DOHH2 (cell line): ENCODE data around the gene PLLP.

ENCODE experiments used
- H3F3A ChIP-seq: fragments of 200-600 bp; sonication (generic), shearing (Covaris generic); 2 replicates; pipeline ENCODE4 v1.6.0; 2016; ENCODE audit warnings: antibody characterized with exemption, mild to moderate bottlenecking; ENCODE audit not compliant: control insufficient read depth, insufficient read depth
- H3K27ac ChIP-seq: fragments of 200-600 bp; sonication (generic); 2 replicates; pipeline ENCODE4 v1.5.1; 2014; ENCODE audit warnings: low read depth, mild to moderate bottlenecking, low read length, moderate library complexity
- H3K27me3 ChIP-seq: fragments of 200-600 bp; sonication (generic); 2 replicates; pipeline ENCODE4 v1.6.1; 2014; ENCODE audit warnings: mild to moderate bottlenecking, low read length, mixed read lengths; ENCODE audit not compliant: control insufficient read depth
- H3K36me3 ChIP-seq: fragments of 200-600 bp; sonication (generic); 2 replicates; pipeline ENCODE4 v1.6.1; 2014; ENCODE audit warnings: mild to moderate bottlenecking, low read length, moderate library complexity, mixed read lengths; ENCODE audit not compliant: control insufficient read depth
- H3K4me1 ChIP-seq: fragments of 200-600 bp; sonication (generic); 2 replicates; pipeline ENCODE4 v1.6.1; 2014; ENCODE audit warnings: mild to moderate bottlenecking, low read length, mixed read lengths; ENCODE audit not compliant: control insufficient read depth
- H3K4me2 ChIP-seq: fragments of 200-600 bp; sonication (generic); 2 replicates; pipeline ENCODE4 v1.6.0; 2014; ENCODE audit warnings: mild to moderate bottlenecking, low read length, moderate library complexity
- H3K4me3 ChIP-seq: fragments of 200-600 bp; sonication (generic); 2 replicates; pipeline ENCODE4 v1.5.1; 2014; ENCODE audit warnings: mild to moderate bottlenecking, low read length, mixed read lengths
- H3K79me2 ChIP-seq: fragments of 200-600 bp; sonication (generic); 2 replicates; pipeline ENCODE4 v1.6.1; 2014; ENCODE audit warnings: mild to moderate bottlenecking, low read length, mixed read lengths; ENCODE audit not compliant: control insufficient read depth
- H3K9me2 ChIP-seq: fragments of 200-600 bp; sonication (generic); replicated peaks from 2 replicates; pipeline ENCODE4 v1.6.1; 2014; ENCODE audit warnings: mild to moderate bottlenecking, low read length, mixed read lengths; ENCODE audit not compliant: control insufficient read depth
- H3K9me3 ChIP-seq: fragments of 200-600 bp; sonication (generic); 2 replicates; pipeline ENCODE4 v1.6.1; 2014; ENCODE audit warnings: antibody characterized with exemption, low read length, mixed read lengths; ENCODE audit not compliant: control insufficient read depth, insufficient read depth
- H4K20me1 ChIP-seq: fragments of 200-600 bp; sonication (generic); 2 replicates; pipeline ENCODE4 v1.6.0; 2014; ENCODE audit warnings: low read depth, mild to moderate bottlenecking, antibody characterized with exemption, low read length, moderate library complexity; ENCODE audit not compliant: control insufficient read depth, insufficient read depth
- CTCF ChIP-seq: fragments of 200-600 bp; sonication (generic); IDR thresholded peaks from one replicate; pipeline ENCODE4 v1.5.1; 2014; ENCODE audit warnings: antibody characterized with exemption, mild to moderate bottlenecking, low read depth, low read length; ENCODE audit not compliant: poor library complexity, severe bottlenecking
- EZH2phosphoT487 ChIP-seq: fragments of 200-600 bp; sonication (generic); IDR thresholded peaks from 2 replicates; pipeline ENCODE4 v1.6.1; 2017; ENCODE audit warnings: borderline replicate concordance, mild to moderate bottlenecking, antibody characterized with exemption, low read length, moderate library complexity, mixed read lengths

Gene PLLP

GRCh38 chr16:57315416-57315815, 30.9 kb upstream of the PLLP start:
- Histone ChIP-seq H3K4me2 (no peak overlapping the region), H4K20me1 (no peaks in the 10 kb centered on the region), H3K9me2 (no peaks in the 10 kb centered on the region), H3K27me3 (peaks cover 20% of the 10 kb centered on the region), H3K36me3 (no peaks in the 10 kb centered on the region), H3K4me3 (no peak overlapping the region), H3K4me1 (peaks cover 6% of the 10 kb centered on the region; the same call in 1 of the 2 replicates), H3F3A (no peaks in the 10 kb centered on the region), H3K79me2 (no peaks in the 10 kb centered on the region), H3K9me3 (no peaks in the 10 kb centered on the region), H3K27ac (no peak overlapping the region)
- TF ChIP-seq CTCF (no peak), EZH2phosphoT487 (no peak)

- Histone ChIP-seq H3K4me1 (peaks cover 6% of the 10 kb centered on the region; the same call in 1 of the 2 replicates), H3K79me2 (no peaks in the 10 kb centered on the region), H3K9me2 (no peaks in the 10 kb centered on the region), H3K9me3 (no peaks in the 10 kb centered on the region), H3K27ac (no peak overlapping the region), H4K20me1 (no peaks in the 10 kb centered on the region), H3K4me3 (no peak overlapping the region), H3K36me3 (no peaks in the 10 kb centered on the region), H3K27me3 (peaks cover 18% of the 10 kb centered on the region), H3K4me2 (no peak overlapping the region), H3F3A (no peaks in the 10 kb centered on the region)
- TF ChIP-seq EZH2phosphoT487 (no peak), CTCF (no peak)
These were observed 29.8 kb upstream of the PLLP start for GRCh38 chr16:57314161-57314785.

GRCh38 chr16:57313509-57313908, 29.0 kb upstream of the PLLP start:
- Histone ChIP-seq H3K79me2 (no peaks in the 10 kb centered on the region), H3K4me2 (no peak overlapping the region), H3K27ac (no peak overlapping the region), H4K20me1 (no peaks in the 10 kb centered on the region), H3F3A (no peaks in the 10 kb centered on the region), H3K4me3 (no peak overlapping the region), H3K9me3 (no peaks in the 10 kb centered on the region), H3K4me1 (peaks cover 6% of the 10 kb centered on the region; the same call in 1 of the 2 replicates), H3K9me2 (no peaks in the 10 kb centered on the region), H3K36me3 (no peaks in the 10 kb centered on the region), H3K27me3 (peaks cover 18% of the 10 kb centered on the region)
- TF ChIP-seq EZH2phosphoT487 = no peak
- no peak for TF ChIP-seq CTCF
